Activated T-cell treated with anti-CD3 and anti-CD28 coated beads, Interleukin-2, amount 50 U/mL, for 72 hours (primary cell): ENCODE data around the gene KIAA1217. TPM values are rescaled to one million over a fixed set of nuclear protein-coding genes. Genes with fewer than 3 reads are reported as not detected.

Experiments
- ATAC-seq, 2 donors: fragments of 150-1000 bp; cut with Tn5 transposase; replicated peaks in 1 of 2; 2 replicates each; pipeline ENCODE4 v1.10.0; 2021; ENCODE audit warnings: moderate library complexity in 2 of 2, mild to moderate bottlenecking in 1 of 2
- DNase-seq, 2 donors: peaks; one replicate each; pipeline ENCODE4 v3.0.0; 2021 to 2022; ENCODE audit warnings: mixed read lengths in 1 of 2
- H3K27ac Mint-ChIP-seq: one replicate; pipeline ENCODE4 v1.8.0; 2022; ENCODE audit warnings: mild to moderate bottlenecking, moderate library complexity, mixed read lengths
- H3K27me3 Mint-ChIP-seq: one replicate; pipeline ENCODE4 v1.8.0; 2022; ENCODE audit warnings: low read depth, mixed read lengths
- H3K36me3 Mint-ChIP-seq, 2 donors: one replicate each; pipeline ENCODE4 v1.8.0; 2022; ENCODE audit warnings: mixed read lengths in 2 of 2, mild to moderate bottlenecking in 1 of 2; ENCODE audit not compliant: insufficient read depth in 2 of 2
- H3K4me1 Mint-ChIP-seq: one replicate; pipeline ENCODE4 v1.8.0; 2022; ENCODE audit warnings: low read depth, mixed read lengths
- H3K4me3 Mint-ChIP-seq, 2 donors: one replicate each; pipeline ENCODE4 v1.8.0; 2022; ENCODE audit warnings: mild to moderate bottlenecking in 2 of 2, mixed read lengths in 2 of 2, moderate library complexity in 2 of 2
- H3K9me3 Mint-ChIP-seq, 2 donors: one replicate each; pipeline ENCODE4 v1.8.0; 2022; ENCODE audit warnings: mixed read lengths in 2 of 2
- total RNA-seq, 2 donors: library from RNA; stranded (reverse); gene quantifications; one replicate each; pipeline ENCODE4 v1.2.3, GENCODE V29; 2022

Gene KIAA1217
- total RNA-seq, 2 donors from 2014 or later = 0.60 to 0.84 TPM

DNA sequence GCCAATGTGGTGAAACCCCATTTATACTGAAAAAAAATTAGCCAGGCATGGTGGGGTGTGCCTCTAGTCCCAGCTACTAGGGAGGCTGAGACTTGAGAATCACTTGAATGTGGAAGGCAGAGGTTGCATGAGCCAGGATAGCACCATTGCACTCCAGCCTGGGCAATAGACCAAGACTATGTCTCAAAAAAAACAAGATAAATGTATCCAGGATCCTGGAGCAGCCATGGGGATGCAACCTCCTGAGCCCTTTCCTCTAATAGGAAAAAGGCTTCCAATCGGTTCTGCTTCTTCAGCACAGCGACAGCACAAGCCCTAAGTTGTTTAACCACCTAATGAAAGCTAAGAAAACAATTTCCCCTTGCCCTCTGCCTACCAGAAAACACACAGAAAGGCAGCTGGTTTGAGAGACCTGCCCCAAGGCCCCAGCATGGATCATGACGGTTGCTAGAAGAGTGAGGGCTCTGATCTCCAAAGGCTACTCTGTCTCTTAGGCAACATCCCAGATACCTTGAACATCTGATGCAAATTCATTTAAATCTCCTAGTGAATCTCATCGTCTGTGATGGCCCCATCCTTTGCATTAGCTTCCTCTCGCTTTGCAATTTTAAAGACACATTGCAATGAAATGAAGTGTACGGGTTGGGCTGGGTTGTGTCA lies 294.0 kb downstream of the KIAA1217 start:
- DNase-seq = no peak
- ATAC-seq = no peak
- Mint-ChIP-seq H3K9me3 (peaks cover 0 to 4% of the 10 kb centered on the region in 2 donors), H3K4me1 (peaks cover 4% of the 10 kb centered on the region), H3K27ac (no peak overlapping the region), H3K36me3 (peaks cover 0 to 4% of the 10 kb centered on the region in 2 donors), H3K4me3 (no peak overlapping the region), H3K27me3 (peaks cover 29% of the 10 kb centered on the region)

DNA sequence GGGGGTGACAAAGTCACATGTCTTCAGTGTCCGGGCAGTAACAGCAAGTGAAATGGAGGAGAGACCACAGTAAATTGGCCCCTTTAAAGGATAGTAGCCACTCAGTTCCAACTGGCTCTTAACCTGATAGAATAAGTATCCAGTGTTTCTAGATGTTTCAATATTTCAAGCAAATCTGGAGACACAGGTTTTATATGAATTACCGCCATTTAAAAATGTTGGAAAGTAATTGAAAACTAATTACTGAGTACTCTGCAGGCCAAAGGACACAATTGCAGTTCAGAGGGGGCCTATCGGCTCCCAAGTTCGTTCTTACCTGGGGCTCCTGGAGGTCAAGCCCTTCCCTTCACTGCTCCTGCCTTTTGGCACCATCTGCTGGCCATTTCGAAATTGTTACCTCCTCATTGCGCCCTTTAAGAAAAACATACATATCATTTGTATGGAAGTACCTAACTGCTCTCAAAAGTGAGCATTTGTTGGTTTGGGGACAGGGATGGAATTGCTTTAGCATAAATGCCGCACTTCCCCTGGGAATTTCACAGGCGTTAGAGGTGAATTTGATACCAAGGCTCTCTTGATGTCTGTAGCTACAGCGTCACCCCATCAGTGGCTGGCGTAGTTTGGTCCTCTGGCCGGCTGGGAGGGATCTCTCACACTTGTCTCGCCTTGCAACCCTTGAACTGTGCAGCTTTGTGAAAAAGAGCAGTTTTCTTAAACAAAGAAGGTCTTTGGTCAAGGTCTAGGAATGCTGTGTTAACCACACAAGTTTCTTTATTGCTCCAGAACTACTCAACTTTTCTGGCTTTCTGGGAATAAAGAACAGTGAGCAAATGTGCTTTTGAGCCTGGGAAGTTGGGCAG lies 294.8 kb downstream of the KIAA1217 start:
- H3K27ac Mint-ChIP-seq = no peak overlapping the region
- peaks cover 0 to 4% of the 10 kb centered on the region in 2 donors for H3K36me3 Mint-ChIP-seq
- peaks cover 0 to 4% of the 10 kb centered on the region in 2 donors for H3K9me3 Mint-ChIP-seq
- ATAC-seq = peak; percentile 34 to 55
- DNase-seq = peak; percentile 44 to 49
- H3K27me3 Mint-ChIP-seq = peaks cover 29% of the 10 kb centered on the region
- H3K4me1 Mint-ChIP-seq = no peaks in the 10 kb centered on the region
- H3K4me3 Mint-ChIP-seq = no peak overlapping the region

DNA sequence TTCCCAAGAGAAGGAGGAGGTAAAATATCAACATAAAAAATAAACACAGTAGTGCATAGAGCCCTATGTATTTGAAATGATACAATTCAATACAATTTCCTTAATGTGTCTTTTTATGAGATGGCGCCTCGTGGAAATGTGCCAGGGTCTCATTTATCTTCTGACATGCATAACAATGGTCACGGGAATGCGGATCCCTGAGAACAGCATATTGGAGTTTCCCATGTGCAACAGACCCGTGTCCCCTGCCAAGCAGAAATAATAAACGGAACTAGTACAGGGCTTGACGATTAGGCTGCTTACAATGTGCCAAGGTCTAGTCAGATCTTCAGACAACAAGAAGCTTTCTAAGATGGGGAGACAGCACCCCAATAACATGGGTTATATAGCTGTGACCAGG lies 296.8 kb downstream of the KIAA1217 start:
- Mint-ChIP-seq H3K4me1 (no peaks in the 10 kb centered on the region), H3K27me3 (peaks cover 33% of the 10 kb centered on the region), H3K4me3 (no peak overlapping the region), H3K27ac (no peak overlapping the region), H3K36me3 (peaks cover 0 to 4% of the 10 kb centered on the region in 2 donors), H3K9me3 (peaks cover 0 to 4% of the 10 kb centered on the region in 2 donors)
- ATAC-seq (no peak), DNase-seq (no peak)

DNA sequence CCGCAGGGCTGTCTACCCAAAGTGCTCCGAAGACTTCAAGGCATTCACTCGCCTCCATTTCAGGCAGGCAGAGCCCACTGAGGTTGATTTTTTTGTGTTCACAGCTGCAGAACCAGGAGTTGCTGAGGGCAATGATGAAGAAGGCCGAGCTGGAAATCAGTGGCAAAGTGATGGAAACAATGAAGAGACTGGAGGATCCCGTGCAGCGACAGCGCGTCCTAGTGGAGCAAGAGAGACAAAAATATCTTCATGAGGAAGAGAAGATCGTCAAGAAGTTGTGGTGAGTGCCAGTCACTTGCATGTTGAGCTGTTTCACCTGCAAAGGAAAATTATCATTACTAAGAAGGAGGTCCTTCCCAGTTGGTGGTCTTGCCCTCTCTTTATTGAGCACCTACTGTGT lies 304.2 kb downstream of the KIAA1217 start:
- Mint-ChIP-seq H3K27ac (no peak overlapping the region), H3K27me3 (peaks cover 11% of the 10 kb centered on the region), H3K9me3 (no peaks in the 10 kb centered on the region), H3K36me3 (no peaks in the 10 kb centered on the region), H3K4me1 (no peaks in the 10 kb centered on the region), H3K4me3 (no peak overlapping the region)
- DNase-seq = peak in 1 of 2 donors; percentile 5
- no peak for ATAC-seq

DNA sequence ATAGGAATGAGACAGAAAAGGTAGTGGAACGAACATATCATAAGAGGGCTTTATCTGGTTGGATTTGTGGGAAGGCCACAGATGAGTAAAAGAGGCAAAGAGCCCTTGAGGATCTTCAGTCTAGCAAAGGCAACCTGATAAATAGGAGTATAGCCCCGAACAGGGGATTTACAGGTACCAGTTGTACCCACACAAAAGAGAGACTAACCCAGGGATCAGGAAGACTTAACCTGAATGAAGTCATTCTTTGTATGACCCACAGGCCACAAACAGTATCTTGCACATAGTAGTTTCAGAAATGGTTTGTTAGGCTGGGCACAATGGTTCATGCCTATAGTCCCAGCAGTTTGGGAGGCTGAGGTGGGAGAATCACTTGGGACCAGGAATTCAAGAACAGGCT lies 306.5 kb downstream of the KIAA1217 start:
- H3K36me3 Mint-ChIP-seq = no peaks in the 10 kb centered on the region
- H3K4me1 Mint-ChIP-seq = peaks cover 13% of the 10 kb centered on the region
- no peaks in the 10 kb centered on the region for H3K9me3 Mint-ChIP-seq
- H3K27me3 Mint-ChIP-seq = peaks cover 18% of the 10 kb centered on the region
- no peak overlapping the region for H3K27ac Mint-ChIP-seq
- no peak overlapping the region for H3K4me3 Mint-ChIP-seq
- ATAC-seq (peak; percentile 55 to 67), DNase-seq (no peak)

DNA sequence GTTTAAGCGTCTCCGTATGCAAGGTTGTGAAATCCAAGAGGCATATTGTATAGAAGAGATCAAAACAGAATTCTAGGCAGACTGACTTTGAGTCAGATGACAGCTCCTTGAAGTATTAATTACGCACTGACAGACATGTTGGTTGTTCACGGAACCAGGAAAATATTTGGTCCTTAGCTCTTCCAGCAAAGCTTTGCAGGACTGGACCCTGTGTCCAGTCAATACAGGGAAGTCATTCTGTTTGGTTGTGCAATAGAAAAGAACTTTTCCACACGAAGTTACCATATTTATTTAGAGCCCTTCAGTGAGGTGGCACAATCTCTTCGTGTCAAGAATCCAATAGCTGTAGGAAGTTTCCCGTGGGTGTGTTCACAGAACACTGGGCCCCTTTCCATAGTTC lies 309.5 kb downstream of the KIAA1217 start:
- Mint-ChIP-seq H3K27me3 (peaks cover 13% of the 10 kb centered on the region), H3K9me3 (no peaks in the 10 kb centered on the region), H3K36me3 (no peaks in the 10 kb centered on the region), H3K4me1 (peaks cover 13% of the 10 kb centered on the region), H3K27ac (no peak overlapping the region), H3K4me3 (no peak overlapping the region)
- ATAC-seq (no peak), DNase-seq (no peak)

DNA sequence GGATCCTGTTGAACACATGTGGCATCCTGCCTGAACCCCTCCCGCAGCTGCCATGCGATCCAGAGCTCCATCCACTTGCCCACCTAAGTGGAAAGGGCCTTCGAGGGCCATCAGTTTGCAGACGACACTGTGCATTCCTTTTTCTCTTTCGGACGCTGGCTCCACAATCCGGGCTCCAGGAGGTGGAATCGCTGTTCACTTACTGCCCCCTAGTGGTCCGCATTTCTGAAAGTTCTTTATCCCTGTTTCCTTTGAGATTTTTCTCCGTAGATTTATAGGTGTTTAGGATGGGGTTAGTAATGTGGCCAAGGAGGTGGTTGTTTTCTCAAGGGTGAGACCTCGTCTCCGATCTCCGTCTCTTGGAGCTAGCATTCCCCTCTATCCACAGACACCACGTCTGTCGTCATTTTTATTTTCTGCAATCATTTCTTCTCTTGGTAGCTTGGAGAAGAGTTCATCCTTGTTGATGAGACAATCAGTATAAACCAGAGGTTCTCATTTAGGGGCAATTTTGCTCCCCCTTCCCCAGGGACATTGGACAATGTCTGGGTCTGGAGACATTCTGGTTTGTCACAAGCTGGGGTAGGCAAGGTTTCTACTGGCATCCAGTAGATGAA lies 310.2 kb downstream of the KIAA1217 start:
- no peak for ATAC-seq
- Mint-ChIP-seq H3K27ac (no peak overlapping the region), H3K36me3 (no peaks in the 10 kb centered on the region), H3K9me3 (no peaks in the 10 kb centered on the region), H3K27me3 (peaks cover 13% of the 10 kb centered on the region), H3K4me3 (peak overlapping the region; percentile 70 to 74), H3K4me1 (peaks cover 13% of the 10 kb centered on the region)
- peak; percentile 37 to 49 for DNase-seq

DNA sequence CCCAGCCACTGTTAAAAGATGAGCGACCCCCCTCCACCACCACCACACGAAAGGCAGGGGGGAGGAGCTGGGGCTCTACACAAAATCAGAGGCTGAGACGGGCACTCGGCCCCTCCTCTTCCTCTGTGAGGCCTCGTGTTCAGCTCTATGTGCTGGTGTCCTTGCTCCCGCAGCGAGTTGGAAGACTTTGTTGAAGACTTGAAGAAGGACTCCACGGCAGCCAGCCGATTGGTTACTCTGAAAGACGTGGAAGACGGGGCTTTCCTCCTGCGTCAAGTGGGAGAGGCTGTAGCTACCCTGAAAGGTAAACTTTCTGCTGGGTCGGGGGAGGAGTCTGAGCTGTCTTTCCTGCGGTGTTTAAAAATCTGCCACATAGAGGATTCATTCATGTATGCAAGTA lies 311.0 kb downstream of the KIAA1217 start:
- Mint-ChIP-seq H3K27ac (peak overlapping the region; percentile 61), H3K36me3 (no peaks in the 10 kb centered on the region), H3K4me3 (peak overlapping the region; percentile 70 to 74), H3K4me1 (peaks cover 13% of the 10 kb centered on the region), H3K27me3 (peaks cover 13% of the 10 kb centered on the region), H3K9me3 (no peaks in the 10 kb centered on the region)
- DNase-seq (peak; percentile 29 to 48), ATAC-seq (peak; percentile 75 to 77)

DNA sequence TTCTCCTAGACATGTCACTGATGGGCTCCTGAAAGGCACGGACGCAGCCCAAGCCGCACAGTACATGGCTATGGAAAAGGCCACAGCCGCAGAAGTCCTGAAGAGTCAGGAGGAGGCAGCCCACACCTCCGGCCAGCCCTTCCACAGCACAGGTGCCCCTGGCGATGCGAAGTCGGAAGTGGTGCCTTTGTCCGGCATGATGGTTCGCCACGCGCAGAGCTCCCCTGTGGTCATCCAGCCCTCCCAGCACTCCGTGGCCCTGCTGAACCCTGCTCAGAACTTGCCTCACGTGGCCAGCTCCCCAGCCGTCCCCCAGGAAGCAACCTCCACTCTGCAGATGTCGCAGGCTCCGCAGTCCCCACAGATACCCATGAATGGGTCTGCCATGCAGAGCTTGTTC lies 315.4 kb downstream of the KIAA1217 start:
- peaks cover 9% of the 10 kb centered on the region for H3K4me1 Mint-ChIP-seq
- H3K4me3 Mint-ChIP-seq = no peak overlapping the region
- no peaks in the 10 kb centered on the region for H3K9me3 Mint-ChIP-seq
- H3K27me3 Mint-ChIP-seq = peaks cover 7% of the 10 kb centered on the region
- ATAC-seq (no peak), DNase-seq (no peak)
- H3K27ac Mint-ChIP-seq = no peak overlapping the region
- no peaks in the 10 kb centered on the region for H3K36me3 Mint-ChIP-seq

DNA sequence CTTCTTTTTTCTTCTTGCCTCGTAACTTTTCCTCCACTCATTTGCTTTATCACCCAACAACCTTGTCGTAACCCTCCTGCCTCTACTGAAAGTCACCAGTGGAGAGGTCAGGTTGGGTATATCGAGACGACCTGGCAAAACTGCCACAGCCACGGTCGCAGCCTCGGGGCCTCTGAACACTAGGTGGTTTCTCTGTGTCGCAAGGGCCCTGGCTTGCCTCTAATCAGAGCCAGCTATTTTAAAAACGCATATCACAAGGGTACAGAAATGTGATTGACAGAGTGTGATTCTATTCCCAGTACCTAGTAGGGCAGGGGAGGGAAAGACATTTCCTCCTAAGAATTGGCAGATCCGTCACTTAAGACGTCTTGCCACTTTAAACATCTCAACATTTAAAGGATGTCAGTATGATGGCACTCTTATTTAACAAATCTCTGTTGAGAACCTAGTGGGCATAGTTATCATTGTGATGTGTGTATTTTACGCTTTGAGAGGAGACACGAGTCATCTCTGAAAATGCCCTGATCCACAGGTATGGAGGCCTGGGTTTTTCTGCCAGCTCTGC lies 317.2 kb downstream of the KIAA1217 start:
- DNase-seq (no peak), ATAC-seq (no peak)
- Mint-ChIP-seq H3K4me1 (no peaks in the 10 kb centered on the region), H3K9me3 (no peaks in the 10 kb centered on the region), H3K27ac (no peak overlapping the region), H3K27me3 (no peaks in the 10 kb centered on the region), H3K36me3 (no peaks in the 10 kb centered on the region), H3K4me3 (no peak overlapping the region)

DNA sequence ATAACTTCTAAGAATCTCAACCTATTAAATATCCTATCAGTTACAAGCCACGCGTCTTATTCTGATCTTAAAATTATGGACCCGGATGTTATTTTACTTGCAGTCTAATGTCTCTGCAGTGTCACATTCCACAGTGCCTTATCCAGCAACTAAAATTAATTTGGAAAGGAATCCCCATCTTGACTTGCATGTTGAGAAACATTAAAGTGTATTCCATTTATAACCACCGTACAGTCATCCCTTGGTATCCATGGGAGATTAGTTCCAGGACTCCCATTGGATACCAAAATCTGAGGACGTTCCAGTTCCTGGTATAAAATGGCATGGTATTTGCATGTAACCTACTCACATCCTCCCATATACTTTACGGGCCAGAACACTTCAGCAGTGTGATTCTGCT lies 320.0 kb downstream of the KIAA1217 start:
- H3K4me3 Mint-ChIP-seq = no peak overlapping the region
- no peaks in the 10 kb centered on the region for H3K4me1 Mint-ChIP-seq
- ATAC-seq (no peak), DNase-seq (no peak)
- H3K36me3 Mint-ChIP-seq = peaks cover 0 to 2% of the 10 kb centered on the region in 2 donors
- H3K27me3 Mint-ChIP-seq = peaks cover 17% of the 10 kb centered on the region
- H3K9me3 Mint-ChIP-seq = peaks cover 0 to 4% of the 10 kb centered on the region in 2 donors
- H3K27ac Mint-ChIP-seq = no peak overlapping the region

DNA sequence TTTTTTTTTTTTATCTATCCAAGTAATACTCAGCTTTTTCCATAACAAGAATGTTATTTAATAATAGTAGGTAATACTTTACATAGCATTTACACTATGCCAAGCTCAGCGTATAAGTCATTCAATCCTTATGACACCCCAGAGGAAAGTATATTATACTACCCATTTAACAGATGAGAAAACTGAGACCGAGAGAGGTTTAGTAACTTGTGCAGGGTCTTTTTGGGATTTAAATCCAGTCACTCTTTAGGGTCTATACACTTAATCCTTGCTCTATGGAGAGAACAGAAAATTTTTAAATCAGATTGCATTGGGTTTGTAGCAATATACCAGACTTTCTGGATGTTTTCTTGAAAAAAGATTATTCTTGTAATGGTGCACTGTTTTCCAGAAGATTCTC lies 322.5 kb downstream of the KIAA1217 start:
- ATAC-seq (no peak), DNase-seq (no peak)
- H3K36me3 Mint-ChIP-seq = peaks cover 0 to 2% of the 10 kb centered on the region in 2 donors
- peaks cover 0 to 4% of the 10 kb centered on the region in 2 donors for H3K9me3 Mint-ChIP-seq
- H3K4me3 Mint-ChIP-seq = no peak overlapping the region
- no peaks in the 10 kb centered on the region for H3K4me1 Mint-ChIP-seq
- no peak overlapping the region for H3K27ac Mint-ChIP-seq
- H3K27me3 Mint-ChIP-seq = peaks cover 20% of the 10 kb centered on the region

DNA sequence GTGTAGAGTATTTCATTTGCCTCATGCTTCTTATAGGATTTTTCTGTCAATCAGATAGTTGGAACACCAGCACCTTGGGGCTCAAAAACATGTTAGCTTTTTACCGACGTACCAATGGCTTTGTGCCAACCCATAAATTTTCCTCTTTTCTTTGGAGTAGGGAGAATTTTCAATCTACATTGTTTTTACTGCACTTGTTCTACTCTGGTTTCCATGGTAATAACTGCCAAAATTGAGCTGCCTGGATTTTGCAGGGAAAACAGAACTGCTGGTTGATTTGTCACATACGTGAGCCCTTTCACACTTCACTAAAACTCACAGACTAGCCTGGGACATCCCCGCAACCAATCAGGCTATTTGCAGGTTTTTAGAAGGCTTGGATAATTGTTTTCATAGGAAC lies 325.0 kb downstream of the KIAA1217 start:
- DNase-seq (no peak), ATAC-seq (no peak)
- Mint-ChIP-seq H3K9me3 (peaks cover 0 to 4% of the 10 kb centered on the region in 2 donors), H3K27ac (no peak overlapping the region), H3K27me3 (peaks cover 20% of the 10 kb centered on the region), H3K4me3 (no peak overlapping the region), H3K36me3 (peaks cover 0 to 2% of the 10 kb centered on the region in 2 donors), H3K4me1 (no peaks in the 10 kb centered on the region)
